GF-D8 (cell line): Measurements from ENCODE around the gene RFX7.

Source experiments
- DNase-seq: peaks from one replicate; lab custom pipeline; 2025; lab: John Stamatoyannopoulos, UW

RFX7 gene

DNA sequence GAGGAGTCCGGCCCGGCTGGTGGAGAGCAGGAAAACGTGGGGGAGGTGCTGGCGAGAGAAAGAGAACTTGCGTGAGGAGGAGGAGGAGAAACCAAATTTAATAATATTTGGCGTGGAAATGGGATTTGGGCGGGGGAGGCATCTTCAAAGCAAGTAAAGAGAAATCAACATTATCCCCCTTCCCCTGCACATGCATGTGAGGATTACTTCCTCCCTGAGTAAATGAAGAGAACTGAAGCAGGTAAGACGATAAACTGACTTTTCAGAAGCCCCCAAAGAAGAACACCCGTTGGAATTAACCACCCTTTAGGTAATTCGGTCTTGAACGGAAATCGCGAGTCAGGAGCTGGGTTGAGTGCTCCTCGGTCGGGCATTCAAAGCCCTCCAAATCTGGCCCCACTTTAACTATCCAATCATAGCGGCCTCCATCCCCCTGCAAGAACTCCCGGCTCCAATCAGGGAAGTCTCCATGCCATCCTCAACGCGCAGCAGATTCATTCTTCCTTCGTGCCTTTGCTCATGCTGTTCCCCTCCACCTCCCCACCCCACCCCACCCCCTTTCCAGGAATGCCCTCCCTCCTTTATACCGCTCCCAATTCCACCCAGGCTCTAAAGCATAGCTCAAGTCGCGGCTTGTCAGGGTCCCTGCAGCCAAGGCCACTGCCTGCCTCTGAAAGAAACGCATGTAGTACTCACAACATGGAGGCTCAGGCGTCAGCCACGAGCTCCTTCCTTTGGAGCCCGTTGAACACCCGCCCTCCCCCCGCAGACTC, 545 bp upstream of the RFX7 start:
- peak; percentile 35 for DNase-seq

DNA sequence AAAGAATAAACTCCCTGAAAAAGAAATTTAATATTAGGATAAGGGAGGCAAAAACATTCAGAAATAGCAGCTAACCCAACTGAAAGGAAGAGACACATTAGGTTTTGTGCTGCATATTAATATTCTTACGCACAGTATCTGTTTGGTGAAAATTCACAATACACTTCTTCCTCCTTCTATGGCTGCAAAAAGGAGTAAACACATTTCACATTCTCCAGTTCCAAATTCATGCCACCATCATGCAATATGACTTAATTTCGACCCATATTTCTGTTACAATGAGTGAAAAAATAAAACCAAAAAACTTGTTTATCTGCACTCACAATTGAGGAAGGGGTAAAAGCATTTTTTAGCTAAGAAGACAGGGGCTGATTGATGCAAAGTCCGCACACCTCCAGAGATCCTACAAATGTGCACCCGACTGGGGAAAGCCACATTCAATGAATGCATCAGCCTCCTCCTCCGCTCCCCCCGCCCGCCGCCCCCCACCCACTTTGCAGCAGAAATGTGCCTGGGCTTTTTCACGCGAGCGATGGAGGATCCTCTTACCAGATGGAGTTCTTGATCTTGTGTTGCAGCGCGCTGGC, 1.0 kb downstream of the RFX7 start:
- DNase-seq = no peak

- no peak for DNase-seq
Measured at GRCh38 chr15:56241374-56242105, 2.1 kb downstream of the RFX7 start.

- no peak for DNase-seq
Measured at GRCh38 chr15:56240390-56240789, 3.3 kb downstream of the RFX7 start.

GRCh38 chr15:56236197-56236596, 7.5 kb downstream of the RFX7 start:
- DNase-seq = no peak

DNA sequence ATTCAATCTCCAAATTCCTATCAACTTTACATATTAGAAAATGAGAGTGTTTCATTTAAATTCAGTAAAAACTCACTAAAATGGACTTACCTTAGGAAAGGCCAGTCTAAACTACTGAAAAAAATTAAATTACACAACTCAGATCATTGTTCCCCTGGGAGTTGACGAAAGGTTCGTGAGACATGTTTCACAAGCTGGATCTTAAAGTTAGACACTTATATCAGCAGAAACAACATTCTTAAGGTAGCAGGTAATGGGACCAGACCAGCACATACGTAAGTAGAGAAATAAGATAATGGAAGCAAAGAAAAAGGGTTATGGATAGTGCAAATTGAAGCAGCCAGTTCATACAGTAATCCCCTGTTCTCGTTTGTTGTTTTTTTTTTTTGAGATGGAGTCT, 8.9 kb downstream of the RFX7 start:
- DNase-seq = no peak

- DNase-seq = no peak
Measured at GRCh38 chr15:56233549-56233948, 10.1 kb downstream of the RFX7 start.

DNA sequence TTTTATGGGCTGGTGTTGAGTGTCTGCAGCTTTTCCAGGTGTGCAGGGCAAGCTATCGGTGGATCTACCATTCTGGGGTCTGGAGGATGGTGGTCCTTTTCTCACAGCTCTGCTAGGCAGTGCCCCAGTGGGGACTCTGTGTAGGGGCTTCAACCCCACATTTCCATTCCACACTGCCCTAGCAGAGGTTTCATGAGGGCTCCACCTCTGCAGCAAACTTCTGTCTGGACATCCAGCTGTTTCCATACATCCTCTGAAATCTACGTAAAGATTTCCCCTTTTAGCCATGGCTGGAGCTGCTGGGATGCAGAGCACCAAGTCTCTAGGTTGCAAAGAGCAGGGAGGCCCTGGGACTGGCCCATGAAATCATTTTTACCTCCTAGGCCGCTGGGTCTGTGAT, 11.6 kb downstream of the RFX7 start:
- no peak for DNase-seq

GRCh38 chr15:56228854-56229253, 14.8 kb downstream of the RFX7 start:
- DNase-seq = no peak

- no peak for DNase-seq
Measured at GRCh38 chr15:56228352-56228751, 15.3 kb downstream of the RFX7 start.

- DNase-seq = no peak
Measured at GRCh38 chr15:56227780-56228179, 15.9 kb downstream of the RFX7 start.

DNA sequence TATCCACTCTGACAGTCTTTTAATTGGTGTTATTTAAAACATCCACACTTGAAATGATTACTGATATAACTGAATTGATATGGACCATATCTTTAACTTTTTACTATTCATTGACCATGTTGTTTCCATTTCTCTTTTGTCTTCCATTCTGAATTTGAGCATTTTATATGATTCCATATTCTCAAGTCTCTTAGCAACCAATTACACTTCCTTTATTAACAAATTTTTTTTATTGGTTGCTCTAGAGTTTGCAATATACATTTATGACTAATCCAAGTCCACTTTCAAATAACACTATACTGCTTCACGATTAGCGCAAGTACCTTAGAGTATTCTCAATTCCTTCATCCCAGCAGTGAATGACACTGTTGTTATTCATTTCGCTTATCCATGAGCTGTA, 16.4 kb downstream of the RFX7 start:
- no peak for DNase-seq

DNA sequence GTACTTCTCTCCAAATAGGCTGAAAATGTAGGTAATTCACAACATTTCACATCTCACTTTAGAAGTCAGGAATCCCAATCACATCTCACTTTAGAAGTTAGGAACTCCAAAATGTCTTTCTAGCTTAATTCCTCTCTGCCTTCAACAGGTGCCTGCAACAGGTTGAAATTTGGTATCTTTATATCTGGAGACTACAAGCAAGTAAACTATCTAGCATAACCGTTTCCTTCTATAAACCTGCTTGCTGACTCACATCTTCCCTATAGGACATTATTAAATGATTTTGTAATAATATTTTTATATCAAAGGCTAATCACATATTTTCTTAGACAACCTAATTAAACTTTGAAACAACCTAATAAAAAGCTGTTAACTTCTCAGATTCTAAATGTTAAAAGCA, 18.2 kb downstream of the RFX7 start:
- no peak for DNase-seq

GRCh38 chr15:56222302-56222701, 21.4 kb downstream of the RFX7 start:
- DNase-seq = no peak

GRCh38 chr15:56217341-56217740, 26.3 kb downstream of the RFX7 start:
- DNase-seq = no peak

- DNase-seq = no peak
Measured at GRCh38 chr15:56215769-56216168, 27.9 kb downstream of the RFX7 start.

- no peak for DNase-seq
Measured at GRCh38 chr15:56211960-56212550, 31.6 kb downstream of the RFX7 start.

GRCh38 chr15:56211064-56211463, 32.6 kb downstream of the RFX7 start:
- DNase-seq = no peak

GRCh38 chr15:56208641-56209155, 35.0 kb downstream of the RFX7 start:
- DNase-seq = no peak

DNA sequence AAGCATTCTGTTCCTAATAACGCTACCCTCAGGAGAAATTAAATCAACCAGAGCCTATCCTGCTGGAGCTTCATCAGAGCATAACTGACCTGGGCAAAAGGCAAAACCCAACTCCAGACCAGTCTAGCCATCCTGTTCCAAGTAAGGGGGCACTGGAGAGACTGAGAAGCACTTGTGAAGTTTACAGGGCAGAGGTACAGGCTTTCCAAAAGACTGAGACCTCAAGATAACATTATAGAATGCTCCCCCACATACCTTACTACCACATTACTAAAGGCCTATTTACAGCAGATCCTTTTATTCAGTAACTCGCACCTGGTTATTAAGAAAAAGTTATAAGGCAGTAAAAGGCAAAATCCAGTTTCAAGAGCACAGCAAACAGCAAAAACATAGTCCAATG, 35.5 kb downstream of the RFX7 start:
- no peak for DNase-seq

DNA sequence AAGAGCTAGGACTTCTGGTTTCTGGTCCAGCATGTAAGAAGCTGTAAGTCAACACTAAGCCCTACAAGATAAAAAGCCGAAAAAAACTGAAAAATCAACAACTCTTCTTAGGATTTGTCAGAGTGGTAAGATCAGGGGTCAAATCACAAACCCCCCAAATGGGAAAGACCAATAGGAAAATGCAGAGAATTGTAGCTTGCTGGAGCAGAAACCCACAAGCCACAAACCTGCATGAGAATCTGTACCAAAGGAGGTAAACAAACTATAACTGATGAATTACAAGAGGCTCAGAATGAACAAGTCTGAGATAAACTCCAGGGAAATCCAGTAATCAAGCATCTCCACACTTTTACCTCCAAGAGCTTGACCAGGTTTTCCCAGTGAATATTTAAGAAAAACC, 36.0 kb downstream of the RFX7 start:
- no peak for DNase-seq

- DNase-seq = no peak
Measured at GRCh38 chr15:56207092-56207491, 36.6 kb downstream of the RFX7 start.
